ENCODE data around the gene EBPL. TPM values are rescaled to one million over a fixed set of nuclear protein-coding genes. Genes with fewer than 3 reads are reported as not detected.

The EBPL gene
- total and polyA plus RNA-seq, 2 of the 4 experiments (the other 2 are of a cell fraction) = 57.9 to 65.3 TPM

DNA sequence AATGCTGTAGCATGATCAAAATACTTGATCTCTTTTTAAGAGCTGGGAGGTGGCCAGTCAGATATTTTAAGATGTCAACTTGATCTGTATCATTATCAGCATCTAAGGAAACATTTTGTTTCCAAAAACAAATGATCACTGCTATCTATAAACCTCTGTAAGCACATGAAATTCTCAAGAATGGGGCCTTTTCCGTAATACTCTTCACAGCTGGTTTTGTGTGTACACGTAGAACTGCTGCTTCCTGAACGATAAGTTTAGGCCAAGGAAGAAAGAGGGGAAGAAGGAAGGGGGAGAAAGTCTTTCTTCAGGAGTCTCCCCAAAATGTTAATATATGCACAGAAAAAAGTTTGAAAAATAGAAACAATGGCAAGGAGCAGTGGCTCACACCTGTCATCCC is 37.3 kb downstream of the EBPL start:
- peaks cover 19% of the 10 kb centered on the region for H3K9me1 ChIP-seq (ENCODE audit: insufficient read depth, low read length)
- H2BK120ac ChIP-seq (ENCODE audit: low read depth, low read length) = no peak overlapping the region
- H3K23ac ChIP-seq (ENCODE audit: low read depth, low read length) = no peak overlapping the region
- no peak overlapping the region for H3K4me2 ChIP-seq (ENCODE audit: low read depth, low read length)
- no peaks in the 10 kb centered on the region for H3K9me3 ChIP-seq (ENCODE audit: control insufficient read depth, insufficient read depth, low read length)
- H4K8ac ChIP-seq (ENCODE audit: low read depth in 2 of 2, low read length in 2 of 2) = no peak overlapping the region
- no peak for TF ChIP-seq MAFK (IDR thresholded peaks at IDR 0.05; ENCODE audit: low read depth, low read length)
- TF ChIP-seq SMC3 (IDR thresholded peaks at IDR 0.05; ENCODE audit: low read depth, low read length) = no peak
- TF ChIP-seq, protein P1, sequence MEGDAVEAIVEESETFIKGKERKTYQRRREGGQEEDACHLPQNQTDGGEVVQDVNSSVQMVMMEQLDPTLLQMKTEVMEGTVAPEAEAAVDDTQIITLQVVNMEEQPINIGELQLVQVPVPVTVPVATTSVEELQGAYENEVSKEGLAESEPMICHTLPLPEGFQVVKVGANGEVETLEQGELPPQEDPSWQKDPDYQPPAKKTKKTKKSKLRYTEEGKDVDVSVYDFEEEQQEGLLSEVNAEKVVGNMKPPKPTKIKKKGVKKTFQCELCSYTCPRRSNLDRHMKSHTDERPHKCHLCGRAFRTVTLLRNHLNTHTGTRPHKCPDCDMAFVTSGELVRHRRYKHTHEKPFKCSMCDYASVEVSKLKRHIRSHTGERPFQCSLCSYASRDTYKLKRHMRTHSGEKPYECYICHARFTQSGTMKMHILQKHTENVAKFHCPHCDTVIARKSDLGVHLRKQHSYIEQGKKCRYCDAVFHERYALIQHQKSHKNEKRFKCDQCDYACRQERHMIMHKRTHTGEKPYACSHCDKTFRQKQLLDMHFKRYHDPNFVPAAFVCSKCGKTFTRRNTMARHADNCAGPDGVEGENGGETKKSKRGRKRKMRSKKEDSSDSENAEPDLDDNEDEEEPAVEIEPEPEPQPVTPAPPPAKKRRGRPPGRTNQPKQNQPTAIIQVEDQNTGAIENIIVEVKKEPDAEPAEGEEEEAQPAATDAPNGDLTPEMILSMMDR (conservative IDR thresholded peaks at IDR 0.05; ENCODE audit: low read depth, low read length) = no peak
- no peak for TF ChIP-seq MXI1 (IDR thresholded peaks at IDR 0.05; ENCODE audit: borderline replicate concordance, low read depth, low read length)
- TF ChIP-seq MAZ (IDR thresholded peaks at IDR 0.05; ENCODE audit: borderline replicate concordance, low read depth, low read length) = no peak
- no peak for TF ChIP-seq RCOR1 (IDR thresholded peaks at IDR 0.05; ENCODE audit: insufficient replicate concordance, low read length)
- TF ChIP-seq NFE2L2 (IDR thresholded peaks at IDR 0.05; ENCODE audit: low read depth, low read length) = no peak
- no peak for TF ChIP-seq RAD21 (IDR thresholded peaks at IDR 0.05; ENCODE audit: low read length)
- no peak for TF ChIP-seq BHLHE40 (IDR thresholded peaks at IDR 0.05; ENCODE audit: low read depth, low read length)
- TF ChIP-seq CHD1 (IDR thresholded peaks at IDR 0.05; ENCODE audit: low read depth, low read length) = no peak
- no peak for TF ChIP-seq POLR2A (IDR thresholded peaks at IDR 0.05; ENCODE audit: low read depth, low read length)
- TF ChIP-seq, protein P2, sequence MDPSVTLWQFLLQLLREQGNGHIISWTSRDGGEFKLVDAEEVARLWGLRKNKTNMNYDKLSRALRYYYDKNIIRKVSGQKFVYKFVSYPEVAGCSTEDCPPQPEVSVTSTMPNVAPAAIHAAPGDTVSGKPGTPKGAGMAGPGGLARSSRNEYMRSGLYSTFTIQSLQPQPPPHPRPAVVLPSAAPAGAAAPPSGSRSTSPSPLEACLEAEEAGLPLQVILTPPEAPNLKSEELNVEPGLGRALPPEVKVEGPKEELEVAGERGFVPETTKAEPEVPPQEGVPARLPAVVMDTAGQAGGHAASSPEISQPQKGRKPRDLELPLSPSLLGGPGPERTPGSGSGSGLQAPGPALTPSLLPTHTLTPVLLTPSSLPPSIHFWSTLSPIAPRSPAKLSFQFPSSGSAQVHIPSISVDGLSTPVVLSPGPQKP (IDR thresholded peaks at IDR 0.05; ENCODE audit: borderline replicate concordance, low read depth, low read length) = no peak
- TF ChIP-seq FOS (IDR thresholded peaks at IDR 0.05; ENCODE audit: low read depth, low read length) = no peak
- TF ChIP-seq RFX5 (IDR thresholded peaks at IDR 0.05; ENCODE audit: low read depth, low read length) = no peak
- TF ChIP-seq USF2 (IDR thresholded peaks at IDR 0.05; ENCODE audit: low read depth, low read length) = no peak
- no peak for TF ChIP-seq CEBPB (IDR thresholded peaks at IDR 0.05; ENCODE audit: low read depth, low read length)
- H3K56ac ChIP-seq (ENCODE audit: extremely low read depth, insufficient read depth, low read length) = no peak overlapping the region
- peaks cover 4% of the 10 kb centered on the region; the same call in 1 of the 2 replicates for H4K20me1 ChIP-seq (ENCODE audit: insufficient read depth, low read length)
- no TSS peak for BruUV-seq (replicated peaks)
- no peak overlapping the region for H4K5ac ChIP-seq (ENCODE audit: low read depth, low read length)
- H3K4me1 ChIP-seq (ENCODE audit: control insufficient read depth, insufficient read depth, low read length) = peaks cover 15% of the 10 kb centered on the region
- no peak overlapping the region for H3K27ac ChIP-seq (ENCODE audit: insufficient read depth, low read length)
- no peak overlapping the region for H2AK9ac ChIP-seq (replicated peaks; ENCODE audit: low read depth, low read length, poor library complexity)
- H3K4me3 ChIP-seq (ENCODE audit: insufficient read depth, low read depth, low read length) = no peak overlapping the region
- H3K27me3 ChIP-seq (ENCODE audit: control insufficient read depth, insufficient read depth, low read length) = no peaks in the 10 kb centered on the region
- H3K4ac ChIP-seq (ENCODE audit: low read depth, low read length) = no peak overlapping the region
- no peak overlapping the region for H3K14ac ChIP-seq (replicated peaks; ENCODE audit: low read depth, low read length)
- H2AK5ac ChIP-seq (ENCODE audit: low read depth, low read length) = no peak overlapping the region
- in situ Hi-C loops (cut with MboI; ENCODE audit: low sequenced_read_pairs) (loop anchor here (25.0 kb wide), 2 partner anchors 1258 to 1408 kb away; partner anchors contain the start of gene RNASEH2B), dilution Hi-C loops (cut with HindIII; ENCODE audit: low sequenced_read_pairs, unreplicated experiment) (no loop called here), intact Hi-C loops (cut with micrococcal nuclease) (no loop called here)
- ATAC-seq (ENCODE audit: low read depth) (no peak), DNase-seq (no peak)
- H2AFZ ChIP-seq (replicated peaks; ENCODE audit: low read length, poor library complexity) = no peak overlapping the region
- no peak overlapping the region for H2BK5ac ChIP-seq (ENCODE audit: low read depth, low read length, poor library complexity, severe bottlenecking)
- H3K79me1 ChIP-seq (ENCODE audit: low read depth in 1 of 2, low read length in 2 of 2) = no peaks in the 10 kb centered on the region
- H2BK15ac ChIP-seq (ENCODE audit: low read depth, low read length) = no peak overlapping the region
- H3K9ac ChIP-seq (ENCODE audit: low read depth, low read length) = no peak overlapping the region
- CTCF ChIA-PET = no interaction called here
- WGBS, 2 experiments (ENCODE audit: extremely low coverage in 2 of 2, insufficient read length in 1 of 2) = no CpG with 5 or more reads among the region's 3 CpGs
- no peak overlapping the region for H4K91ac ChIP-seq (ENCODE audit: insufficient read depth, low read depth, low read length)
- H2BK20ac ChIP-seq (ENCODE audit: low read depth, low read length) = no peak overlapping the region
- POLR2A ChIA-PET (ENCODE audit: unreplicated experiment) = no interaction called here
- peaks cover 5% of the 10 kb centered on the region; the same call in 1 of the 2 replicates for H3K36me3 ChIP-seq (ENCODE audit: control insufficient read depth, insufficient read depth, low read length)
- H3K18ac ChIP-seq (ENCODE audit: low read depth, low read length) = no peak overlapping the region
